HepG2 (cell line): ENCODE measurements around the gene TMEM107. TPM values are rescaled to one million over a fixed set of nuclear protein-coding genes. Genes with fewer than 3 reads are reported as not detected.

Experiments
- ATM ChIP-seq: fragments of 450-650 bp; IDR thresholded peaks from 2 replicates; pipeline ENCODE4 v1.7.1; 2017; ENCODE audit warnings: mild to moderate bottlenecking, borderline replicate concordance
- CBX5 ChIP-seq: sonication (generic); formaldehyde crosslinking; IDR thresholded peaks from 2 replicates; pipeline ENCODE4 v1.4.0; 2020; ENCODE audit warnings: missing genetic modification reagents, borderline replicate concordance
- CC2D1A ChIP-seq: sonication (generic); formaldehyde crosslinking; IDR thresholded peaks from 2 replicates; pipeline ENCODE4 v1.8.1; 2023; ENCODE audit warnings: mild to moderate bottlenecking, missing genetic modification reagents
- LCORL ChIP-seq, 2 experiments: fragments of 450-650 bp in 1 of 2; sonication (generic) in 1 of 2; formaldehyde crosslinking in 1 of 2; IDR thresholded peaks; 2 replicates each; pipeline versions ENCODE4 v1.5.0 to v1.6.1; 2017 to 2020; ENCODE audit warnings: antibody characterized with exemption in 1 of 2, missing genetic modification reagents in 1 of 2
- MAZ ChIP-seq, 2 experiments: sonication (generic) in 1 of 2; formaldehyde crosslinking in 1 of 2; IDR thresholded peaks; 2 replicates each; pipeline versions ENCODE4 v1.5.0 to v1.6.1; 2012 to 2020; ENCODE audit warnings: low read depth in 2 of 2, mild to moderate bottlenecking in 2 of 2, borderline replicate concordance in 1 of 2, improper control_type of control experiment in 1 of 2, low read length in 1 of 2, missing genetic modification reagents in 1 of 2, moderate library complexity in 1 of 2
- MBNL3 ChIP-seq: fragments of 250-450 bp; sonication (Bioruptor Pico); conservative IDR thresholded peaks from 2 replicates; pipeline ENCODE4 v1.8.0; 2022; ENCODE audit warnings: mild to moderate bottlenecking, inconsistent platforms
- MED8 ChIP-seq: sonication (generic); formaldehyde crosslinking; IDR thresholded peaks from 2 replicates; pipeline ENCODE4 v1.8.1; 2023; ENCODE audit warnings: mild to moderate bottlenecking, missing genetic modification reagents; ENCODE audit not compliant: insufficient replicate concordance
- MTF1 ChIP-seq: sonication (generic); formaldehyde crosslinking; IDR thresholded peaks from 2 replicates; pipeline ENCODE4 v1.5.0; 2020; ENCODE audit warnings: missing genetic modification reagents
- NFE2L1 ChIP-seq: sonication (generic); formaldehyde crosslinking; IDR thresholded peaks from 2 replicates; pipeline ENCODE4 v1.4.0; 2020; ENCODE audit warnings: missing genetic modification reagents, mild to moderate bottlenecking, borderline replicate concordance
- ONECUT2 ChIP-seq: sonication (generic); formaldehyde crosslinking; IDR thresholded peaks from 2 replicates; pipeline ENCODE4 v1.4.0; 2020; ENCODE audit warnings: missing genetic modification reagents
- STAG1 ChIP-seq: sonication (generic); formaldehyde crosslinking; IDR thresholded peaks from 2 replicates; pipeline ENCODE4 v1.4.0; 2020; ENCODE audit warnings: missing genetic modification reagents
- TGIF2 ChIP-seq: IDR thresholded peaks from 2 replicates; pipeline ENCODE4 v1.6.1; 2016; ENCODE audit warnings: control low read depth, missing compliant biosample characterization
- ZBTB26 ChIP-seq: IDR thresholded peaks from 2 replicates; pipeline ENCODE4 v1.6.1; 2016; ENCODE audit warnings: missing compliant biosample characterization, missing genetic modification reagents, borderline replicate concordance
- ZBTB40 ChIP-seq, 2 experiments: fragments of 450-650 bp in 1 of 2; sonication (generic) in 1 of 2; formaldehyde crosslinking in 1 of 2; IDR thresholded peaks; 2 replicates each; pipeline versions ENCODE4 v1.6.1 to v1.8.0; 2016 to 2022; ENCODE audit warnings: antibody characterized with exemption in 1 of 2, mild to moderate bottlenecking in 1 of 2, missing genetic modification reagents in 1 of 2
- ZFX ChIP-seq: sonication (generic); formaldehyde crosslinking; IDR thresholded peaks from 2 replicates; pipeline ENCODE4 v1.4.0; 2020; ENCODE audit warnings: mild to moderate bottlenecking, low read depth, missing genetic modification reagents, moderate library complexity
- ZNF562 ChIP-seq: sonication (generic); formaldehyde crosslinking; IDR thresholded peaks from 2 replicates; pipeline ENCODE4 v1.8.0; 2022; ENCODE audit warnings: missing genetic modification reagents, borderline replicate concordance
- ZNF570 ChIP-seq: sonication (generic); formaldehyde crosslinking; IDR thresholded peaks from 2 replicates; pipeline ENCODE4 v1.4.0; 2020; ENCODE audit warnings: mild to moderate bottlenecking, missing genetic modification reagents, borderline replicate concordance
- ZNF713 ChIP-seq: sonication (generic); formaldehyde crosslinking; IDR thresholded peaks from 2 replicates; pipeline ENCODE4 v1.4.0; 2020; ENCODE audit warnings: mild to moderate bottlenecking, missing genetic modification reagents
- polyA plus RNA-seq, 8 experiments: library from polyadenylated mRNA; depleted of rRNA in 3 of 8; stranded (reverse) in 7 of 8; unstranded in 1 of 8; fragments of >200 nt; fragmentation: Illumina TruSeq in 4 of 8; extraction: Trizol in 4 of 8; gene quantifications; 2 replicates each; pipeline versions ENCODE4 v1.2.1 to v1.2.3, GENCODE V29; 2011 to 2016; ENCODE audit warnings: low read depth in 4 of 8, missing spikeins in 1 of 8, mixed read lengths in 1 of 8; ENCODE audit not compliant: insufficient read depth in 1 of 8
- total RNA-seq, 5 experiments: library from RNA; depleted of rRNA; stranded (reverse); fragments of >200 nt; fragmentation: Illumina TruSeq; extraction: Trizol; gene quantifications; 2 replicates each; pipeline ENCODE4 v1.2.3, GENCODE V29; 2016; ENCODE audit warnings: low read depth in 1 of 5

TMEM107 gene
- total and polyA plus RNA-seq, 2 of the 13 experiments (the other 11 are each of a cell fraction or from before 2014, with no cell fraction given) = 7.2 to 15.3 TPM

- TF ChIP-seq ZBTB40 (IDR thresholded peaks at IDR 0.05) (no peak), ZBTB40 (CRISPR knock-in tag; IDR thresholded peaks at IDR 0.05) (peak; percentile 65; the same call in 1 of the 2 replicates), ZNF713 (CRISPR knock-in tag) (peak; percentile 76; the same call in 1 of the 2 replicates), MED8 (CRISPR knock-in tag) (no peak), MTF1 (no peak), TGIF2 (CRISPR knock-in tag) (0 out of 2 replicates have a peak, but pooled peaks have one; percentile 14), MBNL3 (CRISPR knock-in tag) (no peak), ZNF570 (no peak), ZFX (0 out of 2 replicates have a peak, but pooled peaks have one; percentile 16), MAZ (IDR thresholded peaks at IDR 0.05; ENCODE audit: borderline replicate concordance, low read depth, low read length) (0 out of 2 replicates have a peak, but pooled peaks have one; percentile 20), MAZ (CRISPR knock-in tag; IDR thresholded peaks at IDR 0.05; ENCODE audit: low read depth) (peak; percentile 71; the same call in 1 of the 2 replicates), ZNF562 (CRISPR knock-in tag) (no peak), ATM (no peak), CBX5 (CRISPR knock-in tag) (no peak; the same call in 1 of the 2 replicates), ZBTB26 (peak; percentile 93; the same call in 1 of the 2 replicates), NFE2L1 (CRISPR knock-in tag) (no peak), LCORL (IDR thresholded peaks at IDR 0.05) (no peak), LCORL (CRISPR knock-in tag; IDR thresholded peaks at IDR 0.05) (peak; percentile 68; the same call in 1 of the 2 replicates), CC2D1A (no peak), STAG1 (CRISPR knock-in tag) (peak; percentile 60), ONECUT2 (CRISPR knock-in tag) (peak; percentile 47; the same call in 1 of the 2 replicates)
Measured at GRCh38 chr17:8138672-8139371, 37.4 kb downstream of the TMEM107 start (continued).
